SKM-1 (cell line): ENCODE measurements around the gene PTGFRN.
"Not testable (repeated sequence)": the region's sequence is repeated elsewhere in the genome, so short reads cannot be mapped to it uniquely, and the experiment has no call there.

Experiments
- DNase-seq: peaks from one replicate; lab custom pipeline; 2025; ENCODE audit not compliant: unreplicated experiment; lab: John Stamatoyannopoulos, UW

PTGFRN gene

GRCh38 chr1:116909512-116910378 is at the start of gene PTGFRN:
Gene PTGFRN, plus strand, starts transcription at chr1:116909916. Its CDS starts 288 bp downstream, at chr1:116910204.
- DNase-seq: no peak

GRCh38 chr1:116860167-116860566 is 49.5 kb upstream of the PTGFRN start:
- not testable (repeated sequence) for DNase-seq

GRCh38 chr1:116861137-116861536 is 48.6 kb upstream of the PTGFRN start:
- DNase-seq: no peak

DNA sequence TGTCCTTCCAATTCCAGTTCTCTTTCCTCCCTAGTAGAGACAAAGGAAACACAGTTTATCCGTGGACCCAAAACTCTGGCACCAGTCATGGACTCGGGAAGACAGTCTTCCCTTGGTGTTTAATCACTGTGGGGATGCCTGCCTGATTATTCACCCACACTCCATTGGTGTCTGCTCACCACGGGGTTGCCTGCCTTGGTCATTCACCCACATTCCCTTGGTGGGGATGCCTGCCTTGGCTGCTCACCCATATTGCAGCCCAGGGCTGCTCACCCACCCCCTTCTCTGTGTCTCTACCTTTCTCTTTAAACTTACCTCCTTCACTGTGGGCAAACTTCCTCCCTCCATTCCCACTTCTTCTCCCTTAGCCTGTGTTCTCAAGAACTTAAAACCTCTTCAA is 46.7 kb upstream of the PTGFRN start:
- not testable (repeated sequence) for DNase-seq

DNA sequence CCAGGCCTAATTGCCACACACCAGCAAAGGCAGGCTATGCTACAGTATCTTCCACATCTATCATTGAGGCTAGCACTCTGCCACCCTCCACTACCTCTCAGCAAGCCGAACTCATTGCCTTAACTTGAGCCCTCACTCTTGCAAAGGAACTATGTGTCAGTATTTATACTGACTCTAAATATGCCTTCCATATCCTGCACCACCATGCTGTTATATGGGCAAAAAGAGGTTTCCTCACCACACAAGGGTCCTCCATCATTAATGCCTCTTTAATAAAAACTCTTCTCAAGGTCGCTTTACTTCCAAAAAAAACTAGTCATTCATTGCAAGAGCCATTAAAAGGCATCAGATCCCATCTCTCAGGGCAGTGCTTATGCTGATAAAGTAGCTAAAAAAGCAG is 43.2 kb upstream of the PTGFRN start:
- not testable (repeated sequence) for DNase-seq

GRCh38 chr1:116868385-116868784 is 41.3 kb upstream of the PTGFRN start:
- no peak for DNase-seq

DNA sequence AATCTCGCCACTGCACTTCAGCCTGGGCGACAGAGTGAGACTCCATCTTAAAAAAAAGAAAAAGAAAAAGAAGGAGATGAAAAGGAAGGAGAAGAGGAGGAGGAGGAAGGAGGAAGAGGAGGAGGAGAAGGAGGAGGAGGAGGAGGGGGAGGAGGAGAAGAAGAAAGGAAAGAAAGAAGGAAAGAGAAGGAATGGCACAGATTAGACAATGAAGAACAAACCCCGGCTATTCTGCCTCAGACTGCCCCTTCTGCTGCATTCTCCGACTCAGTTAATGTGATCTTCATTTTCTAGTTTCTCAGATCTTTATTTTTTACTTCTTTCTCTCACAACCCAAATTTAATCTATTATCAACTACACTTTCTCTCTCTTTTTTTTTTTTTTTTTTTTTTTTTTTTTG is 40.1 kb upstream of the PTGFRN start:
- DNase-seq: no peak

DNA sequence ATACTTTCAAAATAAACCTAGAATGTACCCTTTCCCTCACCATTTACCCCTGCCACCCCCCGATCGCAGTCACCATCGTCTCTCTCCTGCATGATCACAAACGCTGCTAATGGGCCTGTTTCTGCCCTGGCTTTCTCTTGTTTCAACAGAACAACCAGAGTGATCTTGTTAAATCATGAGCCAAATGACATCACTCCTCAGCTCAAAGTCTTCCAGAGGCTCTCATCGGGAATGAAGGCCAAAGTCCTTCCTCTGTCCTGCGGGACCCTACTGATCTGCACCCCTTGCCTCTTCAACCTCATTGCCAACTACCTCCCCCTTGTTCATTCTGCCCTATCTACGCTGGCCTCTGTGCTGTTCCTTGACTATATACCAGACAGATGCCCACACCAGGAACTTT is 39.4 kb upstream of the PTGFRN start:
- no peak for DNase-seq

DNA sequence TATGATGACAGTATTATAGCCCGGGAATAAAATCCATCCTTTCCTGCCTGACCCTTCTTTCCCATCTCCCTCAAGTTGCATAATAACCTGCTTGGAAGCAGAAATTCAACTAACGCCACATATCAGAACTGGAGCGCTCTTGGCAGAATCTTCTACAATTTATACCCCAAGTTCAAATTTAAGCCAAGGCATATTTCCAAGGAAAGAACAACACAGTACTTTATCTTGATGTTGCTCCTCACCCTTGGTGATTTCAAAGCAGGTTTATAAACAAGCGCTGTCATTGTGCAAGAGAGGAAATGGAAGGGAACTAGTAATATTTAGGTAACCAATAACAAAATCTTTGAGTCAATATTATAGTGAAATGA is 38.0 kb upstream of the PTGFRN start:
- DNase-seq: no peak

GRCh38 chr1:116873680-116874271 is 35.9 kb upstream of the PTGFRN start:
- no peak for DNase-seq

DNA sequence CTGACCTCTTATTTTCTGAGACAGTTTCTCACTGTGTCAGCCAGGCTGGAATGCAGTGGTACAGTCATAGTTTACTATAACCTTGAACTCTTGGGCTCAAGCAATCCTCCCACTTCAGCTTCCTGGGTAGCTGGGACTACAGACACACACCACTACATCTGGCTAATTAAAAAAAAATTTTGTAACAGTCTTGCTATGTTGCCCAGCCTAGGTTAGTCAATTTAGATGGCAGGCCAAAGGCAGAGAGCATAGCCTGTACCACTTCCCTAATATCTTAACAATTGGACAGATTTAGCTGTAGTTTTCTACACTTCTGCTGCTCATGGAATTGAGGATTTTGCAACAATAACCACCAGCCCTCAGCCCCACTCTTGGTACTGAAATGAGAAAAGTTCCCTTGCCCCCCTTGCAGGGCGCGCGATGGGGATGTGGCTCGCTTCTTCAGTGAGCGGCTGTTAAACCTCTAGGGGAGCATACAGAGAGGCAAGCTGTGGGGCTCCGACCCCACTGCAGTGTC is 34.9 kb upstream of the PTGFRN start:
- peak; percentile 72 for DNase-seq

DNA sequence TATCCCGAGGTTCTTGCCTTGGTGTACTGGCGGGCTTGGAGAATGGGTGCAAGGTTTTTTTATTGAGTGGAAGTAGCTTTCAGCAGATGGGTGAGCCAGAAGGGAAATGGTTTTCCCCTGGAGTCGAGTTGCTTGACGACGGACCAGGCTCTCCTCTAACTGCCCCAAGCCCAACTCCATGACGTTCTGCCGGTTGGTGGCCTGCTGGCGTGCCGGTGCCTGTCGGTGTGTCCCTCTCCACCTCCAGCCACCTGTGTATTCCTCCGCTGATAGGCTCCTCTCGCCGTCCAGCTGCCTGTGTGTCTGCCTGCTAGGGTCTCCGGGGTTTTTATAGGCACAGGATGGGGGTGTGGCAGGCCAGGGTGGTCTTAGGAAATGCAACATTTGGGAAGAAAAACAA is 34.3 kb upstream of the PTGFRN start:
- DNase-seq: no peak

- DNase-seq: not testable (repeated sequence)
These were observed 33.8 kb upstream of the PTGFRN start for GRCh38 chr1:116875946-116876345.

GRCh38 chr1:116877141-116877818 is 32.4 kb upstream of the PTGFRN start:
- DNase-seq: no peak

- peak; percentile 76 for DNase-seq
These were observed 30.8 kb upstream of the PTGFRN start for GRCh38 chr1:116878804-116879477.

- no peak for DNase-seq
These were observed 30.1 kb upstream of the PTGFRN start for GRCh38 chr1:116879478-116880133.

- DNase-seq: no peak
These were observed 28.8 kb upstream of the PTGFRN start for GRCh38 chr1:116880917-116881316.

DNA sequence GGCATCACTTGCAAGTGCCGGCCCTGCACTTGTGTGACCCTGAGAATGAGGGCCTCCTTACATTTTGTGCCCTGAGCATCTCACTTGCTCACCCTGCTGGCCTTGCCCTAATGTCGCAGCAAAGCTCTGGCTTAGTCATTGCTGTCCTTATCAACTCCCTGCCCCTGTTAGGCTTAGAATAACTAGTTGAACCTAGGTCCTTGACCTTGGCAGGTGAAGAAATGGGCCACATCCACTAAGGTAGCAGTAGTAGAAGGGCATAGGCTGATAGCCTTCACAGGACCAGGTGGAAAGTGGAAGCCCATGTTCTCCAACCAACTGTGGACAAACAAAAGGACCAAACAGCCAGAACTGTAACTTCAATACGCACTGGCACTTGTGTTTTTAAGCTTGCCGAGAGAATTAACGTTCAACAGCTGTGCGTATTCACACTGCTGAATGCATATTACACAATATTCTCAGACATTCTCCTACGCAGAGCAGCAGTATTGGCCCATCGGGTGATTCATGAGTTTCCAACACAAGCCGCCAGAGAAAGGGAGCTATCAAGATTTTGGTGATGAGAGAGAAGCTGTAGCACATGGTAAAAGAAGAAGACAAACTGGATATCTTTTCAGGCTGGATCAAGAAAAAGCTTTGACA is 27.7 kb upstream of the PTGFRN start:
- peak; percentile 85 for DNase-seq

DNA sequence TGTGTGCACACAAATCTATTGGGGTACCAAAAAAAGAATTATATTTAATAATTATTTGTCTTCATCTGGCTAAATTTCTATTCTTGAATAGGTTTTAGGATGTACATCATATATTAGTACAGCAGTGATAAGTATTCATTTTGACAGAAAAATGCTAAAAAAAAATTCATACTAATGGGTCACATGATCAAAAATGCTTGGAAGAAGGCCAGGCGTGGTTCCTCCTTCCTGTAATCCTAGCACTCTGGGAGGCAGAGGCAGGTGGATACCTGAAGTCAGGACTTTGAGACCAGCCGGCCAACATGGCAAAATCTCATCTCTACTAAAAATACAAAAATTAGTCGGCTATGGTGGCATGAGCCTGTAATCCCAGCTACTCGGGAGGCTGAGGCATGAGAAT is 26.9 kb upstream of the PTGFRN start:
- no peak for DNase-seq

DNA sequence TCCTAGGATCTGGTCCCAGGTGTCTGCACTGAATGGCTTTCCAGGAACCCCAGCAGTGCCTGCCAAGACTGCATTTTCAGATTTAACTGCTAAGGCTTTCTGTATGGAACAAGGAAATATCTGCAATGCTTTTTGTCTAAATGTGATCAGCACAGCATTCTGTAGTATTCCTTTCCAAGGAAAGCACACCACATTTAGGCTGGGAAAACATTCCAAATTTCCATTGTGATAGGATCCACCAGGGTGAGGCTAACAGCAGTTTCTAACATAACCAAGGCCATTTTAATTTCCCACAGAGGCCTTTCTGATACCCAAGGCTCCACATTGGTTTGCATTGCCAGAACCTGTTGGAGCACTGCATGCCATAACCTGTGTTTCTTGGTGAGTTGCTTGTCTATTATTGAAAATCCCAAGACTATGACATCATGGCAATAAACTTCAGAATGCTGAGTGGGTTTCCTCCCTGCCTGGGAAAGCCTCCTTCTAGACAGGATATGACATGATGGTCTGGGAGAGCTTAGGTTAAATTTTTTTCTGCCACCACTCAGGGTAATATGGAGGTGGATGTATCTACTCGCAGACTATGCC is 23.3 kb upstream of the PTGFRN start:
- no peak for DNase-seq
